Osteocyte (in vitro differentiated cells): ENCODE results near the gene NOSTRIN. TPM values are rescaled to one million over a fixed set of nuclear protein-coding genes. Genes with fewer than 3 reads are reported as not detected.

Source experiments
- DNase-seq: peaks from one replicate; pipeline ENCODE4 v3.0.0; 2021; ENCODE audit warnings: mixed read lengths; ENCODE audit not compliant: unreplicated experiment; ENCODE audit errors: extremely low spot score
- H3K27ac Mint-ChIP-seq: one replicate; pipeline ENCODE4 v1.8.0; 2021; ENCODE audit warnings: mild to moderate bottlenecking, mixed read lengths; ENCODE audit not compliant: unreplicated experiment
- H3K27me3 Mint-ChIP-seq: one replicate; pipeline ENCODE4 v1.8.0; 2021; ENCODE audit warnings: mixed read lengths; ENCODE audit not compliant: unreplicated experiment
- H3K36me3 Mint-ChIP-seq: one replicate; pipeline ENCODE4 v1.8.0; 2021; ENCODE audit warnings: mixed read lengths; ENCODE audit not compliant: unreplicated experiment
- H3K4me1 Mint-ChIP-seq: one replicate; pipeline ENCODE4 v1.8.0; 2021; ENCODE audit warnings: mixed read lengths; ENCODE audit not compliant: unreplicated experiment
- H3K4me3 Mint-ChIP-seq: one replicate; pipeline ENCODE4 v1.8.0; 2021; ENCODE audit warnings: mild to moderate bottlenecking, moderate library complexity, mixed read lengths; ENCODE audit not compliant: unreplicated experiment
- H3K9me3 Mint-ChIP-seq: one replicate; pipeline ENCODE4 v1.8.0; 2021; ENCODE audit warnings: mixed read lengths; ENCODE audit not compliant: unreplicated experiment
- CTCF ChIP-seq: fragments of 200-600 bp; sonication (generic); IDR thresholded peaks from 2 replicates; pipeline ENCODE4 v1.5.0; 2021; ENCODE audit warnings: antibody characterized with exemption, mild to moderate bottlenecking, moderate library complexity
- total RNA-seq: library from RNA; stranded (reverse); gene quantifications from 2 replicates; pipeline ENCODE4 v1.2.1, GENCODE V29; 2021

Gene NOSTRIN
- total RNA-seq, 1 donor from 2014 or later, result not detected

GRCh38 chr2:168811696-168812095 is 9.3 kb downstream of the NOSTRIN start:
- DNase-seq, result no peak
- Mint-ChIP-seq H3K27ac (no peak overlapping the region), H3K4me3 (no peak overlapping the region), H3K4me1 (no peaks in the 10 kb centered on the region), H3K27me3 (no peaks in the 10 kb centered on the region), H3K36me3 (no peaks in the 10 kb centered on the region), H3K9me3 (no peaks in the 10 kb centered on the region)
- no peak for TF ChIP-seq CTCF

- Mint-ChIP-seq H3K4me1 (peaks cover 3% of the 10 kb centered on the region), H3K4me3 (no peak overlapping the region), H3K36me3 (no peaks in the 10 kb centered on the region), H3K27me3 (no peaks in the 10 kb centered on the region), H3K9me3 (no peaks in the 10 kb centered on the region), H3K27ac (no peak overlapping the region)
- no peak for TF ChIP-seq CTCF
- no peak for DNase-seq
Measured at GRCh38 chr2:168814046-168814445, 11.6 kb downstream of the NOSTRIN start.

GRCh38 chr2:168814939-168815907 is 12.8 kb downstream of the NOSTRIN start:
- H3K27ac Mint-ChIP-seq, result no peak overlapping the region
- H3K4me3 Mint-ChIP-seq, result no peak overlapping the region
- peaks cover 11% of the 10 kb centered on the region for H3K4me1 Mint-ChIP-seq
- no peaks in the 10 kb centered on the region for H3K36me3 Mint-ChIP-seq
- no peaks in the 10 kb centered on the region for H3K9me3 Mint-ChIP-seq
- no peak for DNase-seq
- TF ChIP-seq CTCF, result no peak
- no peaks in the 10 kb centered on the region for H3K27me3 Mint-ChIP-seq

GRCh38 chr2:168816369-168816768 is 13.9 kb downstream of the NOSTRIN start:
- no peak for TF ChIP-seq CTCF
- Mint-ChIP-seq H3K36me3 (no peaks in the 10 kb centered on the region), H3K27ac (no peak overlapping the region), H3K4me1 (peaks cover 11% of the 10 kb centered on the region), H3K27me3 (no peaks in the 10 kb centered on the region), H3K4me3 (no peak overlapping the region), H3K9me3 (no peaks in the 10 kb centered on the region)
- DNase-seq, result no peak

- Mint-ChIP-seq H3K36me3 (no peaks in the 10 kb centered on the region), H3K4me1 (peaks cover 11% of the 10 kb centered on the region), H3K27me3 (no peaks in the 10 kb centered on the region), H3K9me3 (no peaks in the 10 kb centered on the region), H3K27ac (no peak overlapping the region), H3K4me3 (peak overlapping the region; percentile 57)
- no peak for TF ChIP-seq CTCF
- DNase-seq, result no peak
Measured at GRCh38 chr2:168819050-168819715, 16.7 kb downstream of the NOSTRIN start.
